HepG2 (cell line): Measurements from ENCODE around the gene NUP107. TPM values are rescaled to one million over a fixed set of nuclear protein-coding genes. Genes with fewer than 3 reads are reported as not detected.

ENCODE experiments used
- ATAC-seq: fragments of 200-7000 bp; cut with Tn5 transposase; 3 replicates; pipeline ENCODE4 v1.9.1; 2020; ENCODE audit warnings: mild to moderate bottlenecking, moderate library complexity
- BruUV-seq: library from RNA; stranded (reverse); fragments of 400-500 nt; replicated peaks from 2 replicates; lab custom pipeline; 2021; lab: Mats Ljungman, UMichigan
- CTCF ChIA-PET: fragments of 300-600 bp; formaldehyde crosslinking; extraction: SDS; loops from one replicate; lab custom pipeline; 2021; ENCODE audit warnings: low total read pairs, inconsistent platforms, low intra/inter-chr PET ratio; lab: Yijun Ruan, JAX
- POLR2A ChIA-PET: fragments of 350-600 bp; sonication (Branson Sonifier 250); formaldehyde crosslinking; loops from one replicate; lab custom pipeline; 2020; ENCODE audit warnings: antibody characterized with exemption, inconsistent platforms; lab: Yijun Ruan, JAX
- DNase-seq: peaks from one replicate; pipeline ENCODE4 v3.0.0-alpha.2; 2015; ENCODE audit warnings: low spot score
- FAIRE-seq: peaks from 3 replicates; lab custom pipeline; 2011; peaks lifted over from hg19 to GRCh38; lab: Jason Lieb, UNC
- H2AFZ ChIP-seq: one replicate; pipeline ENCODE4 v1.6.1; 2011; ENCODE audit warnings: low read length, inconsistent platforms
- H3K27ac ChIP-seq: fragments of 300-600 bp; 3 replicates; pipeline ENCODE4 v1.8.0; 2011; ENCODE audit warnings: mixed run types, mild to moderate bottlenecking, mixed read lengths, low read length, inconsistent platforms; ENCODE audit not compliant: insufficient read depth; ENCODE audit errors: extremely low read length
- H3K27me3 ChIP-seq, 2 experiments: fragments of 200-600 bp in 1 of 2; 2 replicates in 1 of 2; 3 replicates in 1 of 2; pipeline versions ENCODE4 v1.6.0 to v1.8.0; 2011; ENCODE audit warnings: low read length in 2 of 2, mild to moderate bottlenecking in 2 of 2, moderate library complexity in 2 of 2, inconsistent platforms in 1 of 2; ENCODE audit not compliant: insufficient read depth in 2 of 2, control insufficient read depth in 1 of 2
- H3K36me3 ChIP-seq, 2 experiments: fragments of 200-600 bp in 1 of 2; replicated peaks in 1 of 2; 2 replicates in 1 of 2; 3 replicates in 1 of 2; pipeline versions ENCODE4 v1.5.1 to v1.8.0; 2011; ENCODE audit warnings: low read length in 2 of 2, inconsistent platforms in 1 of 2; ENCODE audit not compliant: insufficient read depth in 2 of 2, control insufficient read depth in 1 of 2
- H3K4me1 ChIP-seq: 2 replicates; pipeline ENCODE4 v1.5.1; 2012; ENCODE audit warnings: low read length, inconsistent platforms; ENCODE audit not compliant: insufficient read depth
- H3K4me2 ChIP-seq: 2 replicates; pipeline ENCODE4 v1.6.0; 2011; ENCODE audit warnings: low read depth, low read length, inconsistent platforms
- H3K4me3 ChIP-seq, 3 experiments: fragments of 200-600 bp in 1 of 3; sonication (generic), shearing (Covaris generic) in 1 of 3; replicated peaks in 1 of 3; 2 replicates each; pipeline ENCODE4 v1.5.1; 2011 to 2016; ENCODE audit warnings: low read length in 3 of 3, inconsistent platforms in 2 of 3, low read depth in 2 of 3, mild to moderate bottlenecking in 2 of 3, control low read depth in 1 of 3, mixed read lengths in 1 of 3; ENCODE audit not compliant: insufficient read depth in 1 of 3
- H3K79me2 ChIP-seq: one replicate; pipeline ENCODE4 v1.6.1; 2011; ENCODE audit warnings: low read length, inconsistent platforms; ENCODE audit not compliant: insufficient read depth
- H3K9ac ChIP-seq: 2 replicates; pipeline ENCODE4 v1.6.0; 2011; ENCODE audit warnings: mild to moderate bottlenecking, low read depth, low read length, inconsistent platforms; ENCODE audit not compliant: insufficient read depth
- H3K9me3 ChIP-seq: 2 replicates; pipeline ENCODE4 v1.5.1; 2012; ENCODE audit warnings: mild to moderate bottlenecking, low read length
- H4K20me1 ChIP-seq: 2 replicates; pipeline ENCODE4 v1.6.0; 2011; ENCODE audit warnings: inconsistent platforms, mild to moderate bottlenecking, low read length, moderate library complexity; ENCODE audit not compliant: insufficient read depth
- FOXM1 ChIP-seq: sonication (generic); formaldehyde crosslinking; IDR thresholded peaks from 2 replicates; pipeline ENCODE4 v1.5.0; 2020; ENCODE audit warnings: missing genetic modification reagents
- FOXP4 ChIP-seq: sonication (generic); formaldehyde crosslinking; IDR thresholded peaks from 2 replicates; pipeline ENCODE4 v1.4.0; 2020; ENCODE audit warnings: missing genetic modification reagents
- NR2F1 ChIP-seq, 2 experiments: fragments of 450-650 bp in 1 of 2; formaldehyde crosslinking in 1 of 2; IDR thresholded peaks; 2 replicates each; pipeline versions ENCODE4 v1.5.0 to v1.6.1; 2016 to 2020; ENCODE audit warnings: mild to moderate bottlenecking in 1 of 2, missing compliant biosample characterization in 1 of 2, missing genetic modification reagents in 1 of 2, moderate library complexity in 1 of 2
- PAX8 ChIP-seq: sonication (generic); formaldehyde crosslinking; IDR thresholded peaks from 2 replicates; pipeline ENCODE4 v1.8.0; 2022; ENCODE audit warnings: mild to moderate bottlenecking, missing genetic modification reagents, borderline replicate concordance
- STAG1 ChIP-seq: sonication (generic); formaldehyde crosslinking; IDR thresholded peaks from 2 replicates; pipeline ENCODE4 v1.4.0; 2020; ENCODE audit warnings: missing genetic modification reagents
- ZNF18 ChIP-seq: sonication (generic); formaldehyde crosslinking; IDR thresholded peaks from 2 replicates; pipeline ENCODE4 v1.8.0; 2022; ENCODE audit warnings: mild to moderate bottlenecking, missing genetic modification reagents; ENCODE audit not compliant: insufficient replicate concordance
- ZNF30 ChIP-seq: sonication (generic); formaldehyde crosslinking; IDR thresholded peaks from 2 replicates; pipeline ENCODE4 v1.5.0; 2020; ENCODE audit warnings: mild to moderate bottlenecking, missing genetic modification reagents
- ZNF326 ChIP-seq: sonication (generic); formaldehyde crosslinking; IDR thresholded peaks from 2 replicates; pipeline ENCODE4 v1.4.0; 2020; ENCODE audit warnings: missing genetic modification reagents, borderline replicate concordance
- ZNF333 ChIP-seq: sonication (generic); formaldehyde crosslinking; IDR thresholded peaks from 2 replicates; pipeline ENCODE4 v1.4.0; 2020; ENCODE audit warnings: mild to moderate bottlenecking, missing genetic modification reagents, borderline replicate concordance
- ZNF446 ChIP-seq: sonication (generic); formaldehyde crosslinking; IDR thresholded peaks from 2 replicates; pipeline ENCODE4 v1.5.0; 2020; ENCODE audit warnings: mild to moderate bottlenecking, missing genetic modification reagents
- ZNF503 ChIP-seq: sonication (generic); formaldehyde crosslinking; IDR thresholded peaks from 2 replicates; pipeline ENCODE4 v1.4.0; 2020; ENCODE audit warnings: missing genetic modification reagents
- ZNF749 ChIP-seq: sonication (generic); formaldehyde crosslinking; IDR thresholded peaks from 2 replicates; pipeline ENCODE4 v1.8.0; 2022; ENCODE audit warnings: mild to moderate bottlenecking, missing genetic modification reagents, moderate library complexity, borderline replicate concordance
- ZNF781 ChIP-seq: sonication (generic); formaldehyde crosslinking; IDR thresholded peaks from 2 replicates; pipeline ENCODE4 v1.5.1; 2020; ENCODE audit warnings: borderline replicate concordance, mild to moderate bottlenecking, missing genetic modification reagents; ENCODE audit errors: not compliant biosample characterization
- ZNF800 ChIP-seq: sonication (generic); formaldehyde crosslinking; IDR thresholded peaks from 2 replicates; pipeline ENCODE4 v1.4.0; 2020; ENCODE audit warnings: missing genetic modification reagents
- WGBS: methylation state at CpG from one replicate; pipeline ENCODE4 v1.1.6; 2017; ENCODE audit warnings: low lambda C conversion rate; 5-methylcytosine and 5-hydroxymethylcytosine counted together
- in situ Hi-C: cut with HindIII; loops from 2 replicates; pipeline ENCODE4 v1.10.0; 2017; ENCODE audit warnings: low pct_unique_long_range_greater_than_20kb; ENCODE audit not compliant: extremely low pct_ligation_motif_present
- intact Hi-C: fragments of 100-400 bp; cut with micrococcal nuclease; formaldehyde crosslinking; loops from one replicate; pipeline ENCODE4 v1.10.0; 2022; ENCODE audit not compliant: unreplicated experiment
- polyA plus RNA-seq, 8 experiments: library from polyadenylated mRNA; depleted of rRNA in 3 of 8; stranded (reverse) in 7 of 8; unstranded in 1 of 8; fragments of >200 nt; fragmentation: Illumina TruSeq in 4 of 8; extraction: Trizol in 4 of 8; gene quantifications; 2 replicates each; pipeline versions ENCODE4 v1.2.1 to v1.2.3, GENCODE V29; 2011 to 2016; ENCODE audit warnings: low read depth in 4 of 8, missing spikeins in 1 of 8, mixed read lengths in 1 of 8; ENCODE audit not compliant: insufficient read depth in 1 of 8
- total RNA-seq, 5 experiments: library from RNA; depleted of rRNA; stranded (reverse); fragments of >200 nt; fragmentation: Illumina TruSeq; extraction: Trizol; gene quantifications; 2 replicates each; pipeline ENCODE4 v1.2.3, GENCODE V29; 2016; ENCODE audit warnings: low read depth in 1 of 5

The NUP107 gene
- total and polyA plus RNA-seq, 2 of the 13 experiments (the other 11 are each of a cell fraction or from before 2014, with no cell fraction given): 54.7 to 100 TPM

GRCh38 chr12:68749443-68749842 is 62.7 kb downstream of the NUP107 start:
- Histone ChIP-seq H3K27me3 (no peaks in the 10 kb centered on the region; a peak in 1 of 5 replicates), H3K4me2 (no peak overlapping the region), H3K27ac (no peak overlapping the region), H4K20me1 (peaks cover 3% of the 10 kb centered on the region; the same call in 1 of the 2 replicates), H3K9ac (no peak overlapping the region), H3K36me3 (peaks cover 3 to 32% of the 10 kb centered on the region in 2 experiments), H3K79me2 (peaks cover 37% of the 10 kb centered on the region), H2AFZ (no peak overlapping the region), H3K4me3 (no peak overlapping the region), H3K9me3 (no peaks in the 10 kb centered on the region), H3K4me1 (peaks cover 34% of the 10 kb centered on the region)
- in situ Hi-C loops (loop anchor here (5.0 kb wide), 1 partner anchor 58 kb away; the partner anchor contains the start of gene MDM2), intact Hi-C loops (no loop called here)
- no peak for DNase-seq
- ATAC-seq: no peak
- ChIA-PET CTCF (no interaction called here), POLR2A (interaction anchor here (0.6 kb wide), 1 partner anchor 26 kb away, joined by 3 read pairs; no protein-coding TSS in a partner anchor)
- no TSS peak for BruUV-seq
- no peak for FAIRE-seq
- WGBS: 95% methylated on average over 3 of the region's 3 CpGs
- no peak for TF ChIP-seq ZNF781
- no peak for TF ChIP-seq NR2F1 (CRISPR knock-in tag; IDR thresholded peaks at IDR 0.05)
- TF ChIP-seq ZNF503 (CRISPR knock-in tag): no peak
- TF ChIP-seq ZNF333: no peak
- no peak for TF ChIP-seq ZNF30 (CRISPR knock-in tag)
- TF ChIP-seq FOXM1 (CRISPR knock-in tag): no peak
- no peak for TF ChIP-seq ZNF446 (CRISPR knock-in tag)
- no peak for TF ChIP-seq ZNF326 (CRISPR knock-in tag)
- no peak for TF ChIP-seq ZNF749 (CRISPR knock-in tag)
- TF ChIP-seq PAX8 (CRISPR knock-in tag): no peak
- TF ChIP-seq ZNF800 (CRISPR knock-in tag): no peak
- TF ChIP-seq STAG1: no peak
- TF ChIP-seq FOXP4 (CRISPR knock-in tag): no peak
- TF ChIP-seq ZNF18: no peak
